HG03521 (cell line): ENCODE data around the gene ARPP19.
"Not testable (repeated sequence)": the region's sequence is repeated elsewhere in the genome, so short reads cannot be mapped to it uniquely, and the experiment has no call there.

Experiments
- ATAC-seq: cut with Tn5 transposase; IDR thresholded peaks from one replicate; pipeline ENCODE4 v1.9.1; 2021; ENCODE audit warnings: mild to moderate bottlenecking, moderate library complexity; ENCODE audit not compliant: unreplicated experiment

Gene ARPP19

DNA sequence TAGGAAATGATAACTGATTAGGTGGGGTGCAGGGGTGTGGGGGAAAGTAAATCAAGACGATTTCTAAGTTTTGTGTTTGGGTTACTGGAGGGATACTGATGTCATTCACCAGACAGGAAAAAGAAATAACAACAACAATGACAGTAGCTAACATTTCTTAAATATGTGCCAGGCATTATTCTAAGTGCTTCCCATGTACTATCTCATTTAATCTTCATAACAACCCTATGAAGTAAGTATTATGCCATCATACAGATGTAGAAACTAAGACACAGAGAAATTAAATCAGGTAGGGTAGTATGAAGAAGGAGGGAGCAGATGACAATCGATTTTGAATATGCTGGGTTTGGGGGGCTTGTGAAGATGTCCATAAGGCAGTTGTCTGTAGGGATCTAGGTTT is 53.5 kb downstream of the ARPP19 start:
- ATAC-seq = no peak

DNA sequence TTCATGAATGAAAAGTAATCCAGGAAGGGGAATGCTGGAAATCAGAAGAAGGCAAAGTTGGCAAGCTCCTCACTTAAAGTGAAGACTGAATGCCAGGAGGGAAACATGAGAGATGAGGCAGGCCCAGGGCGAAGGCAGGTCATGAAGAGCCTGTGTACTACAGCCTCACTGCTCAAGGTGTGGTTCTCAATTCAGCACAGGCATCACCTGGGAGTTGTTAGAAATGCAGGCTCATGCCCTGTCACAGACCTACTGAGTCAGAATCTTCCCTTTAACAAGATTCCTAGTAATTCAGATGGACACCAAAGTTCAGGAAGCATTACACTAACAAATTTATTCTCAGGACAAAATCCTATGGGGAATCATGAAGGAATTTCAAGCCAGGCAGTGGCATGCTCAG is 54.3 kb downstream of the ARPP19 start:
- no peak for ATAC-seq

DNA sequence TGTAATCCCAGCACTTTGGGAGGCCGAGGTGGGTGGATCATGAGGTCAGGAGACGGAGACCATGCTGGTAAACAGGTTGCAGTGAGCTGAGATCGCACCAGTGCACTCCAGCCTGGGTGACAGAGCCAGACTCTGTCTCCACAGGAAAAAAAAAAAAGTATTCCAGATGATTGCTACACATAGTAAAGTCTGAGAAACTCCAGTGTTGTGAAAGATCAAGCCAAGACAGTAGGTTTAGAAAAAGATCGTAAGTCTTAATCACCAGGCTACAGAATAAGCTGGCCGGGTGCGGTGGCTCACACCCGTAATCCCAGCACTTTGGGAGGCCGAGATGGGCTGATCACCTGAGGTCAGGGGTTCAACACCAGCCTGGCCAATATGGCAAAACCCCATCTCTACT is 56.0 kb downstream of the ARPP19 start:
- ATAC-seq = not testable (repeated sequence)

DNA sequence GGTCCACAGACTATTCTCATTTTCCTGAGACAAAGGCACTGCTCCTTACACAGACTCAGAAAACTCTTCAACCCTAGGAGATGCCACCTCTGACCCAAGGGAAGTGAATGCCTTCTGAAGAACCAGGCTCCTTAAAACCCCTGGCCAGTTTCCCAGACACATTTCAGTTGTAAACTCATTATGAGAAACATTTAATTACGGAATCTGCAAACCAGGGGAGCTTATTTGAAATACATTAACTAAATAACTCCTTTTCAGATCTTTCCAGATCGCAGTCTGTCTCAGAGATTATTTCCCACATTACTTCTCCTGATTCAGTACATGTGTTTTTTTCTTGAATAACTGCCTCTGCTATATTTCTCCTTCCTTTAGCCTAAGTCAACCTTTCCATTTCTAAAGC is 57.7 kb downstream of the ARPP19 start:
- no peak for ATAC-seq

DNA sequence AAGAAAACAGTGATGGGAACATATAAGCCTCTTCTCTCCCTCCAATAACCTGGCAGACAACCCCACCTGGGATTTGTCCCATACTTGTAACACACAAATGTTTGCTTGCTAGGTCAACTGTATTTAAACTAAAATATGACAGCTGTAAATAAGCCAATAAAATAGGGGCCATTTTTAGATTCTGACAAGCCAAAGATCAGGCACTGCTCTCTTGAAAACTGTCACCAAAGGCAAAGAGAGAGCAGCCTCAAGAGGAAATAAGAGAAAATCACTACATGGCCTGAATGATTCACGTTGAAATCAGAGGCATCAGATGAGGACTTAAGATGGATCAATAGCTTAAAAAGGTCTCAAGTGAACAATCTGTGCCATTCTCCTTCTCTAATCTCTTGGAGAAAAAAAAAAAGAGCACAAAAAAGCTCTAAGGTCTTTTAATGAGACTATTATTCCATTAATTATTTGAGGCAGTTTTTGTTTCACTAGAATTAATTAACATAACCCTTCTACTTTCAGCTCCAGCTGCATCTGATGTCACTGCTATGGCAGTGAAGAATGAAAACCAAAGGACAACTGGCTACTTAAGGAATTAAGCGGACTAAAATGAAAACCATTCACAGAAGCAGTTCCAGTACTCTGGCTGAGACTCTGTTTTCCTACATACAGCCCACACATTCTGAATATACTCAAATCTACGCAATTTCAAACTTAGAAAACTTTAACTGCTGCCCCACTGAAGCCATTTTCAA is 59.2 kb downstream of the ARPP19 start:
- ATAC-seq = no peak

DNA sequence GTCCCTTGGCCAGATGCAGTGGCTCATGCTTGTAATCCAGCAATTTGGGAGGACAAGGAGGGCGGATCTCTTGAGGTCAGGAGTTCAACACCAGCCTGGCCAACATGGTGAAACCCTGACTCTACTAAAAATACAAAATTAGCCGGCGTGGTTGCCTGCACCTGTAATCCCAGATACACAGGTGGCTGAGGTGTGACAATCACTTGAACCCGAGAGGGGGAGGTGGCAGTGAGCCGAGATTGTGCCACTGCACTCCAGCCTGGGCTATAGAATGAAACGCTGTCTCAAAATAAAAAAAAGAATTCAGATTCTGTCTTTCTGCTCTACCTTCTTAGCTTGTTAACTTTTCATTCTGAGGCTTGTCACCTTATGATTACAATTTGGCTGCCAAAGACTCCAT is 62.3 kb downstream of the ARPP19 start:
- no peak for ATAC-seq

DNA sequence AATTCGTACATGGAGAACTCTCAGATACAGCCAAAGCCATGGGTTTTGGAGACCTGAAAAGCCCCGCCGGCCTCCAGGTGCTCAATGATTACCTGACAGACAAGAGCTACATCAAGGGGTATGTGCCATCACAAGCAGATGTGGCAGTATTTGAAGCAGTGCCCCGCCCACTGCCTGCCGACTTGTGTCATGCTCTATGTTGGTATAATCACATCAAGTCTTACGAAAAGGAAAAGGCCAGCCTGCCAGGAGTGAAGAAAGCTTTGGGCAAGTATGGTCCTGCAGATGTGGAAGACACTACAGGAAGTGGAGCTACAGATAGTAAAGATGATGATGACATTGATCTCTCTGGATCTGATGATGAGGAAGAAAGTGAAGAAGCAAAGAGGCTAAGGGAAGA is 63.7 kb downstream of the ARPP19 start:
- ATAC-seq = no peak

DNA sequence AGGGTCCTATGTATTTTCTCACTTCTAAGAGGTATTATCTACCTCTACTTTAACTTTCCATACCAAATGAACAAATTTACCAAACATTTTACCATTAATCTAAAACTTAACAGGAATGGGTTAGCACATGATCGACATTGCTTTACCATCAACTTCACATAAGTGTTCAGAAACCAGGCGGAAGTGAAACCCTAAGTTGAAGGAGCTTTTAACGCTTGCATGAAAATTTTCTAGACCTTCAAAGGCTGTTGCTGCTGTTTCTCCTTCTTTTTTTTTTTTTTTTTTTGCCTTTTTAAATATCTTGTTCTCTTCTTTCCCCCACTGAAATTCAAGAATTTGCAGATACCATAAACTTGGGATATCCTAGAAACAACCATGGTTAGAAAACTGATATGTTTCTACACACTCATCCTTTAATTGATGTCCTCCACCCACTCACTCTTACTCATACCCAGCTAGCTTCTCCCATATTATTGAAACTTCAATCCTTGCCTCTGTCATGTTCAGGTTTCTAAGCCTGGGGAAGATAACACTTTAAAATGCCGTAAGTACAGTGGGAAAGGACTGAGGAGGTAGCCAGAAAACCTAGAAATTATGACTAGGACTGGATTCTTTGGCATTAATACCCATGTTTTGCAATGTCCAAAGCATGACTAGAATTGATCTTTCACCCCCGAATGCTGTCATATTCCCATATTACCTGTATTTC is 64.9 kb downstream of the ARPP19 start:
- peak; percentile 59 for ATAC-seq

DNA sequence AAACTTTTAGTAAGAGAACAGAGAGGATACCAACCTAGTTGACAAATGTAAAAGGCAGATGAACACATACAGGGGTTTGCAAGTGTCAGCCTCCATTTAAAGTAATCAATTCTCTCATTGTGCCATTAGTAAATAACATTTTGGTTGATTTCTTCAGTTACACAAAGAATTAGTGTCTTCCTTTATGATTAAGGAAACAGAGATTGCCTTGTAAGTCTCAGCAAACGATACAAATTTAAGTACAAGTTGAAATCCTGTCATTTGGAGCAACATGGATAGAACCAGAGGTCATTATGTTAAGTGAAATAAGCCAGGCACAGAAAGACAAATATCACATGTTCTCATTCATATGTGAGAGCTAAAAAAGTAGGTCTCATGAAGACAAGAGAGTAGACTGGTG is 66.2 kb downstream of the ARPP19 start:
- ATAC-seq = no peak

DNA sequence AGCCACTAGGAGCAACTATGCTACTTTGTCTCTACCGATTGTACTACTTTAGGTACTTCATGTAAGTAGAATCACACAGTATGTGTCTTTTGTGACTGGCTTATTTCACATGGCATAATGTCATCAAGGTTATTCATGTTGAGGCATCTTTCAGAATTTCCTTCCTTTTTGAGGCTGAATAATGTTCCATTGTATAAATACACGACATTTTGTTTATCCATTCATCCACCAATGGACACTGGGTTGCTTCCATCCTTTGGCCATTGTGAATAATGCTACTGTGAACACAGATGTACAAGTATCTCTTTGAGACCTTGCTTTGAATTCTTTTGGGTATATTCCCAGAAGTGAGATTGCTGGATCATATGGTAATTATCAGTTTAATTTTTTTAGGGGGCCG is 69.3 kb downstream of the ARPP19 start:
- ATAC-seq = no peak

DNA sequence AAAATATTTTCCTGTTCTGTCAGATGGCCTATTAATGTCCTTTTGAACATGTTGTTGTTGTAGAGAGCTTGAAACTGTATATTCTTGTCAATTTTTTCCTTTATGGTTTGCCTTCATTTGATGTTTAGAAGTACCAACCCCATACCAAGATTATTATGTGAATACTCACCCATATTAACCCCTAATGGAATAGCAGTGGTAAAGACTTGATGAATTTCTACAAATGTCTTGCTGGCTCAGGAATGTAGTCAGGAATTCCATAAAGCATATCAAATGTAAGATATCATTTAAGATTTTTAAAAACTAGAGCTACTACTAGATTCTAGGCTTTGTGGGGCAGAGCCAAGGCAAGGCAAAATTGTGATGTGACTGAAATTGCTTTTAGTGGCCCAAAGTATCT is 70.1 kb downstream of the ARPP19 start:
- ATAC-seq = no peak
